ENCODE measurements around the gene TMTC1.

DNA sequence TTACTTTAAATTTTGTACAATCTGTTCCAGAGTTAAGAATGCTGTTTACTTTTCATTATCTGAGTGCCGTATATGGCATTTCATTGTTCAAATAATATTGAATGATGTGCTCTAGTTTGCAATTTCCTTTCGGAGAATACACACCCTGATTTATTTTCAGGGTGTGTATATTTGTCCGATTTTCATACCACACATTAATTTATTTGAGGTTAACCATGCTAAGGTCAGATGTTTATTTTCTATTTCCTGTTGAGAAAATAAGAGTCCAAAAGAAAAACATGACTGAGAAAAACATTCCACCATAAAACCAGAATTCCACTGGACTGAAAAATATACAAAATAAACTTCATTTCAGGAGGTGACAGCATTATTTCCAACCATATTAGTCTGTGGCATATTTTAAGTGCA, 222.1 kb downstream of the TMTC1 start:
- TF ChIP-seq, protein P1, sequence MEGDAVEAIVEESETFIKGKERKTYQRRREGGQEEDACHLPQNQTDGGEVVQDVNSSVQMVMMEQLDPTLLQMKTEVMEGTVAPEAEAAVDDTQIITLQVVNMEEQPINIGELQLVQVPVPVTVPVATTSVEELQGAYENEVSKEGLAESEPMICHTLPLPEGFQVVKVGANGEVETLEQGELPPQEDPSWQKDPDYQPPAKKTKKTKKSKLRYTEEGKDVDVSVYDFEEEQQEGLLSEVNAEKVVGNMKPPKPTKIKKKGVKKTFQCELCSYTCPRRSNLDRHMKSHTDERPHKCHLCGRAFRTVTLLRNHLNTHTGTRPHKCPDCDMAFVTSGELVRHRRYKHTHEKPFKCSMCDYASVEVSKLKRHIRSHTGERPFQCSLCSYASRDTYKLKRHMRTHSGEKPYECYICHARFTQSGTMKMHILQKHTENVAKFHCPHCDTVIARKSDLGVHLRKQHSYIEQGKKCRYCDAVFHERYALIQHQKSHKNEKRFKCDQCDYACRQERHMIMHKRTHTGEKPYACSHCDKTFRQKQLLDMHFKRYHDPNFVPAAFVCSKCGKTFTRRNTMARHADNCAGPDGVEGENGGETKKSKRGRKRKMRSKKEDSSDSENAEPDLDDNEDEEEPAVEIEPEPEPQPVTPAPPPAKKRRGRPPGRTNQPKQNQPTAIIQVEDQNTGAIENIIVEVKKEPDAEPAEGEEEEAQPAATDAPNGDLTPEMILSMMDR (conservative IDR thresholded peaks at IDR 0.05 in 1 of 2, IDR thresholded peaks at IDR 0.05 in 1 of 2; ENCODE audit: low read depth in 1 of 2, low read length in 2 of 2) = no peak
- no peak for TF ChIP-seq EZH2 (IDR thresholded peaks at IDR 0.05; ENCODE audit: low read length, missing control alignments)
